ENCODE results near the gene SIGLEC11.

- TF ChIP-seq EZH2phosphoT487 (IDR thresholded peaks at IDR 0.05; ENCODE audit: unreplicated experiment) (no peak), REST (IDR thresholded peaks at IDR 0.05; ENCODE audit: unreplicated experiment) (no peak), CTCF (conservative IDR thresholded peaks at IDR 0.05; ENCODE audit: low read depth in 2 of 2) (no peak), ETS1 (IDR thresholded peaks at IDR 0.05) (no peak), CREB1 (CRISPR knock-in tag; IDR thresholded peaks at IDR 0.05; ENCODE audit: low read depth) (no peak), ZNF114 (CRISPR knock-in tag; IDR thresholded peaks at IDR 0.05) (no peak), POLR2AphosphoS5 (IDR thresholded peaks at IDR 0.05; ENCODE audit: low read depth) (no peak), ZNF331 (CRISPR knock-in tag; IDR thresholded peaks at IDR 0.05; ENCODE audit: low read depth) (no peak)
These were observed 53.1 kb downstream of the SIGLEC11 start for GRCh38 chr19:49907745-49908446.
